Left cardiac atrium (tissue), 4 donors: ENCODE data around the gene THRB. TPM values are rescaled to one million over a fixed set of nuclear protein-coding genes. Genes with fewer than 3 reads are reported as not detected.
A peak's percentile ranks its signal among the peaks of the same experiment; 100 is the strongest.

Source experiments
- ATAC-seq, 2 donors: fragments of 200-7000 bp; cut with Tn5 transposase; one replicate each; pipeline ENCODE4 v1.9.1; 2020; ENCODE audit warnings: mild to moderate bottlenecking in 2 of 2, moderate library complexity in 2 of 2
- DNase-seq: peaks from one replicate; pipeline ENCODE4 v3.0.0-alpha.2; 2020
- intact Hi-C, 2 donors: fragments of 100-400 bp; cut with DNase I; formaldehyde crosslinking; loops; one replicate each; pipeline versions ENCODE4 v1.14.1 to v1.15.1; 2022 to 2023
- total RNA-seq, 2 donors: library from RNA; stranded (reverse); fragmentation: NEBNext Ultra II Directional; extraction: Animal tissue kit (Norgen Biotek cat#: 25700); gene quantifications; one replicate each; pipeline ENCODE4 v1.2.1, GENCODE V29; 2021
- donor health status: DM: no; HTN: yes; CAD: no.
- donor health status: DM: no; HTN: yes; CAD: no; lungs with severe emphysema.
- donor health status: DM: yes; HTN: yes; CAD: no.
- donor health status: Dilated cardiomyopathy.

The THRB gene
- total RNA-seq, 2 donors from 2014 or later: 8.3 to 15.4 TPM

- intact Hi-C loops: no loop called here
- ATAC-seq: no peak
- DNase-seq: no peak
Measured at GRCh38 chr3:24348348-24348747, 146.3 kb downstream of the THRB start.

- DNase-seq (no peak), ATAC-seq (no peak)
- intact Hi-C loops: no loop called here
Measured at GRCh38 chr3:24344784-24345439, 149.7 kb downstream of the THRB start.

- intact Hi-C loops: no loop called here
Measured at GRCh38 chr3:24343084-24343783, 151.4 kb downstream of the THRB start.

GRCh38 chr3:24342275-24342674 is 152.4 kb downstream of the THRB start:
- ATAC-seq (no peak), DNase-seq (no peak)
- intact Hi-C loops: no loop called here

More at GRCh38 chr3:24343084-24343783, 151.4 kb downstream of the THRB start:
- no peak for ATAC-seq
- no peak for DNase-seq

- intact Hi-C loops: no loop called here
- ATAC-seq: no peak
- no peak for DNase-seq
Measured at GRCh38 chr3:24341668-24342067, 153.0 kb downstream of the THRB start.

GRCh38 chr3:24340966-24341365 is 153.7 kb downstream of the THRB start:
- intact Hi-C loops: no loop called here

GRCh38 chr3:24340161-24340560 is 154.5 kb downstream of the THRB start:
- no peak for DNase-seq
- intact Hi-C loops: no loop called here
- no peak for ATAC-seq

More at GRCh38 chr3:24340966-24341365, 153.7 kb downstream of the THRB start:
- DNase-seq (no peak), ATAC-seq (no peak)

- intact Hi-C loops: no loop called here
- DNase-seq (no peak), ATAC-seq (peak in 1 of 2 donors; percentile 35)
Measured at GRCh38 chr3:24339266-24339825, 155.3 kb downstream of the THRB start.

GRCh38 chr3:24338409-24339130 is 156.1 kb downstream of the THRB start:
- intact Hi-C loops: no loop called here
- DNase-seq (no peak), ATAC-seq (no peak)

GRCh38 chr3:24336101-24336500 is 158.5 kb downstream of the THRB start:
- DNase-seq (no peak), ATAC-seq (peak in 1 of 2 donors; percentile 91)
- intact Hi-C loops: no loop called here

GRCh38 chr3:24332092-24332491 is 162.6 kb downstream of the THRB start:
- intact Hi-C loops: no loop called here
- DNase-seq: no peak
- ATAC-seq: no peak

GRCh38 chr3:24323272-24323671 is 171.4 kb downstream of the THRB start:
- no peak for ATAC-seq
- intact Hi-C loops: no loop called here

GRCh38 chr3:24320601-24321000 is 174.0 kb downstream of the THRB start:
- ATAC-seq (no peak), DNase-seq (no peak)
- intact Hi-C loops: no loop called here

More at GRCh38 chr3:24323272-24323671, 171.4 kb downstream of the THRB start:
- DNase-seq: no peak

GRCh38 chr3:24318677-24319287 is 175.9 kb downstream of the THRB start:
- DNase-seq (no peak), ATAC-seq (no peak)
- intact Hi-C loops: no loop called here

GRCh38 chr3:24316887-24317383 is 177.7 kb downstream of the THRB start:
- intact Hi-C loops: no loop called here
- ATAC-seq: no peak

GRCh38 chr3:24315971-24316370 is 178.7 kb downstream of the THRB start:
- intact Hi-C loops: no loop called here
- no peak for DNase-seq
- peak in 1 of 2 donors; percentile 25 for ATAC-seq

More at GRCh38 chr3:24316887-24317383, 177.7 kb downstream of the THRB start:
- no peak for DNase-seq

- ATAC-seq (no peak), DNase-seq (no peak)
- intact Hi-C loops: no loop called here
Measured at GRCh38 chr3:24315356-24315755, 179.3 kb downstream of the THRB start.

- ATAC-seq: peak in 1 of 2 donors; percentile 70
- intact Hi-C loops: no loop called here
- no peak for DNase-seq
Measured at GRCh38 chr3:24311881-24312280, 182.8 kb downstream of the THRB start.

GRCh38 chr3:24310887-24311286 is 183.8 kb downstream of the THRB start:
- ATAC-seq (no peak), DNase-seq (no peak)
- intact Hi-C loops: no loop called here
